ENCODE data around the gene SRSF3. TPM values are rescaled to one million over a fixed set of nuclear protein-coding genes. Genes with fewer than 3 reads are reported as not detected.
A peak's percentile ranks its signal among the peaks of the same experiment; 100 is the strongest.

SRSF3 gene
- total and polyA plus RNA-seq, 2 experiments from 2014 or later: 135 to 192 TPM

GRCh38 chr6:36559011-36559793, 35.0 kb upstream of the SRSF3 start:
- Histone ChIP-seq H3K4me1 (ENCODE audit: insufficient read depth) (peaks cover 4% of the 10 kb centered on the region), H3K36me3 (replicated peaks; ENCODE audit: insufficient read depth, low read depth) (no peaks in the 10 kb centered on the region), H2AFZ (no peak overlapping the region), H3K9me2 (replicated peaks; ENCODE audit: insufficient read depth) (no peaks in the 10 kb centered on the region), H3K27ac (no peak overlapping the region), H3K9me3 (ENCODE audit: low read depth) (no peaks in the 10 kb centered on the region), H3K4me2 (no peak overlapping the region), H3K79me2 (no peaks in the 10 kb centered on the region), H3K4me3 (no peak overlapping the region), H4K20me1 (ENCODE audit: insufficient read depth, poor library complexity, severe bottlenecking) (no peaks in the 10 kb centered on the region), H3K27me3 (no peaks in the 10 kb centered on the region)
- no peak for DNase-seq (ENCODE audit: low spot score)
- WGBS (ENCODE audit: low lambda C conversion rate, missing lambda C conversion rate): 88% methylated on average over 7 of the region's 7 CpGs
- TF ChIP-seq EZH2 (IDR thresholded peaks at IDR 0.05; ENCODE audit: borderline replicate concordance): no peak
- TF ChIP-seq EZH2phosphoT487 (IDR thresholded peaks at IDR 0.05; ENCODE audit: low read depth, severe bottlenecking, unreplicated experiment): no peak
- TF ChIP-seq CTCF (IDR thresholded peaks at IDR 0.05; ENCODE audit: poor library complexity): no peak

GRCh38 chr6:36560822-36561221, 33.3 kb upstream of the SRSF3 start:
- TF ChIP-seq CTCF (IDR thresholded peaks at IDR 0.05; ENCODE audit: poor library complexity): no peak
- TF ChIP-seq EZH2 (IDR thresholded peaks at IDR 0.05; ENCODE audit: borderline replicate concordance): no peak
- TF ChIP-seq EZH2phosphoT487 (IDR thresholded peaks at IDR 0.05; ENCODE audit: low read depth, severe bottlenecking, unreplicated experiment): no peak
- Histone ChIP-seq H3K9me2 (replicated peaks; ENCODE audit: insufficient read depth) (no peaks in the 10 kb centered on the region), H3K4me3 (no peak overlapping the region), H3K4me1 (ENCODE audit: insufficient read depth) (peaks cover 4% of the 10 kb centered on the region), H3K27ac (no peak overlapping the region), H3K36me3 (replicated peaks; ENCODE audit: insufficient read depth, low read depth) (no peaks in the 10 kb centered on the region), H3K4me2 (no peak overlapping the region), H3K79me2 (no peaks in the 10 kb centered on the region), H2AFZ (no peak overlapping the region), H3K9me3 (ENCODE audit: low read depth) (no peaks in the 10 kb centered on the region), H3K27me3 (no peaks in the 10 kb centered on the region), H4K20me1 (ENCODE audit: insufficient read depth, poor library complexity, severe bottlenecking) (no peaks in the 10 kb centered on the region)
- DNase-seq (ENCODE audit: low spot score): no peak
- WGBS (ENCODE audit: low lambda C conversion rate, missing lambda C conversion rate): 97% methylated on average over 4 of the region's 4 CpGs

GRCh38 chr6:36563237-36563927, 30.8 kb upstream of the SRSF3 start:
- Histone ChIP-seq H3K4me2 (no peak overlapping the region), H4K20me1 (ENCODE audit: insufficient read depth, poor library complexity, severe bottlenecking) (no peaks in the 10 kb centered on the region), H3K27me3 (no peaks in the 10 kb centered on the region), H3K27ac (peak overlapping the region; percentile 30), H3K4me1 (ENCODE audit: insufficient read depth) (peaks cover 4% of the 10 kb centered on the region), H3K9me3 (ENCODE audit: low read depth) (no peaks in the 10 kb centered on the region), H3K9me2 (replicated peaks; ENCODE audit: insufficient read depth) (no peaks in the 10 kb centered on the region), H3K79me2 (no peaks in the 10 kb centered on the region), H3K4me3 (no peak overlapping the region), H3K36me3 (replicated peaks; ENCODE audit: insufficient read depth, low read depth) (no peaks in the 10 kb centered on the region), H2AFZ (peak overlapping the region; percentile 9)
- DNase-seq (ENCODE audit: low spot score): no peak
- WGBS (ENCODE audit: low lambda C conversion rate, missing lambda C conversion rate): 35% methylated on average over 3 of the region's 3 CpGs
- TF ChIP-seq EZH2phosphoT487 (IDR thresholded peaks at IDR 0.05; ENCODE audit: low read depth, severe bottlenecking, unreplicated experiment): no peak
- no peak for TF ChIP-seq EZH2 (IDR thresholded peaks at IDR 0.05; ENCODE audit: borderline replicate concordance)
- TF ChIP-seq CTCF (IDR thresholded peaks at IDR 0.05; ENCODE audit: poor library complexity): no peak

Measured in hepatocyte (in vitro differentiated cells).